IMR-90 (cell line): ENCODE measurements around the gene CMPK2. TPM values are rescaled to one million over a fixed set of nuclear protein-coding genes. Genes with fewer than 3 reads are reported as not detected.

Experiments used
- ATAC-seq: fragments of 200-7000 bp; cut with Tn5 transposase; 2 replicates; pipeline ENCODE4 v1.9.1; 2020; ENCODE audit warnings: low read depth, mild to moderate bottlenecking, moderate library complexity
- BruUV-seq: library from RNA; stranded (reverse); fragments of 400-500 nt; replicated peaks from 2 replicates; lab custom pipeline; 2021; lab: Mats Ljungman, UMichigan
- CTCF ChIA-PET: fragments of 300-600 bp; formaldehyde crosslinking; extraction: SDS; loops from one replicate; lab custom pipeline; 2021; ENCODE audit warnings: antibody characterized with exemption; lab: Yijun Ruan, JAX
- POLR2A ChIA-PET: fragments of 300-600 bp; sonication (Branson Sonifier 250); formaldehyde crosslinking; loops from one replicate; lab custom pipeline; 2022; ENCODE audit warnings: antibody characterized with exemption; ENCODE audit not compliant: unreplicated experiment; lab: Charles Lee
- DNase-seq: peaks from one replicate; pipeline ENCODE4 v3.0.0; 2013
- H2AFZ ChIP-seq: replicated peaks from 2 replicates; pipeline ENCODE3; 2013; ENCODE audit warnings: low read length, mild to moderate bottlenecking; ENCODE audit not compliant: poor library complexity
- H2AK5ac ChIP-seq: 2 replicates; pipeline ENCODE4 v1.6.1; 2013; ENCODE audit warnings: low read depth, low read length, inconsistent platforms
- H2AK9ac ChIP-seq: replicated peaks from 2 replicates; pipeline ENCODE3; 2013; ENCODE audit warnings: mild to moderate bottlenecking, low read depth, low read length, moderate library complexity; ENCODE audit not compliant: poor library complexity
- H2BK120ac ChIP-seq: 2 replicates; pipeline ENCODE4 v1.6.1; 2013; ENCODE audit warnings: low read depth, low read length, inconsistent platforms
- H2BK15ac ChIP-seq: 3 replicates; pipeline ENCODE4 v1.6.1; 2013; ENCODE audit warnings: low read depth, low read length, inconsistent platforms
- H2BK20ac ChIP-seq: 2 replicates; pipeline ENCODE4 v1.6.1; 2013; ENCODE audit warnings: low read depth, mild to moderate bottlenecking, inconsistent platforms, low read length, moderate library complexity
- H2BK5ac ChIP-seq: 2 replicates; pipeline ENCODE4 v1.6.1; 2013; ENCODE audit warnings: mild to moderate bottlenecking, low read depth, low read length, inconsistent platforms; ENCODE audit not compliant: poor library complexity, severe bottlenecking
- H3K14ac ChIP-seq: replicated peaks from 2 replicates; pipeline ENCODE4 v1.6.1; 2013; ENCODE audit warnings: low read depth, low read length, inconsistent platforms
- H3K18ac ChIP-seq: 2 replicates; pipeline ENCODE4 v1.6.1; 2013; ENCODE audit warnings: low read depth, low read length, control low read depth
- H3K23ac ChIP-seq: 2 replicates; pipeline ENCODE4 v1.6.1; 2013; ENCODE audit warnings: low read depth, low read length, inconsistent platforms
- H3K27ac ChIP-seq: 2 replicates; pipeline ENCODE4 v1.5.1; 2013; ENCODE audit warnings: mild to moderate bottlenecking, control low read depth, low read length; ENCODE audit not compliant: insufficient read depth
- H3K27me3 ChIP-seq: 2 replicates; pipeline ENCODE4 v1.6.1; 2013; ENCODE audit warnings: low read length; ENCODE audit not compliant: control insufficient read depth, insufficient read depth
- H3K36me3 ChIP-seq: 2 replicates; pipeline ENCODE4 v1.6.1; 2013; ENCODE audit warnings: low read length, mixed read lengths; ENCODE audit not compliant: control insufficient read depth, insufficient read depth
- H3K4ac ChIP-seq: 2 replicates; pipeline ENCODE4 v1.6.1; 2013; ENCODE audit warnings: low read depth, low read length, inconsistent platforms
- H3K4me1 ChIP-seq: 2 replicates; pipeline ENCODE4 v1.6.1; 2013; ENCODE audit warnings: low read length, mixed read lengths; ENCODE audit not compliant: control insufficient read depth, insufficient read depth
- H3K4me2 ChIP-seq: 2 replicates; pipeline ENCODE4 v1.6.1; 2013; ENCODE audit warnings: low read depth, mild to moderate bottlenecking, control low read depth, low read length, moderate library complexity
- H3K4me3 ChIP-seq: 2 replicates; pipeline ENCODE4 v1.5.1; 2013; ENCODE audit warnings: low read depth, mild to moderate bottlenecking, control low read depth, low read length, moderate library complexity; ENCODE audit not compliant: insufficient read depth
- H3K56ac ChIP-seq: 2 replicates; pipeline ENCODE4 v1.6.1; 2013; ENCODE audit warnings: low read length, inconsistent platforms; ENCODE audit not compliant: insufficient read depth; ENCODE audit errors: extremely low read depth
- H3K79me1 ChIP-seq, 2 experiments: 2 replicates each; pipeline ENCODE4 v1.6.1; 2013; ENCODE audit warnings: low read length in 2 of 2, inconsistent platforms in 1 of 2, low read depth in 1 of 2
- H3K9ac ChIP-seq: 2 replicates; pipeline ENCODE4 v1.6.1; 2013; ENCODE audit warnings: low read depth, low read length, control low read depth
- H3K9me1 ChIP-seq: 2 replicates; pipeline ENCODE4 v1.6.1; 2013; ENCODE audit warnings: low read length, inconsistent platforms; ENCODE audit not compliant: insufficient read depth
- H3K9me3 ChIP-seq: 2 replicates; pipeline ENCODE4 v1.6.1; 2013; ENCODE audit warnings: low read length; ENCODE audit not compliant: control insufficient read depth, insufficient read depth
- H4K20me1 ChIP-seq: 2 replicates; pipeline ENCODE4 v1.6.1; 2013; ENCODE audit warnings: low read length, inconsistent platforms; ENCODE audit not compliant: insufficient read depth
- H4K5ac ChIP-seq: 2 replicates; pipeline ENCODE4 v1.6.1; 2013; ENCODE audit warnings: mild to moderate bottlenecking, low read depth, low read length, control low read depth
- H4K8ac ChIP-seq, 2 experiments: 2 replicates each; pipeline ENCODE4 v1.6.1; 2013; ENCODE audit warnings: low read depth in 2 of 2, low read length in 2 of 2, control low read depth in 1 of 2, inconsistent platforms in 1 of 2
- H4K91ac ChIP-seq: 2 replicates; pipeline ENCODE4 v1.6.1; 2013; ENCODE audit warnings: low read depth, low read length, inconsistent platforms; ENCODE audit not compliant: insufficient read depth
- BHLHE40 ChIP-seq: fragments of 150-350 bp; IDR thresholded peaks from 2 replicates; pipeline ENCODE4 v1.6.1; 2016; ENCODE audit warnings: mild to moderate bottlenecking, low read depth, low read length
- CEBPB ChIP-seq: IDR thresholded peaks from 2 replicates; pipeline ENCODE4 v1.6.1; 2012; ENCODE audit warnings: low read depth, low read length, improper control_type of control experiment
- CHD1 ChIP-seq: IDR thresholded peaks from 2 replicates; pipeline ENCODE4 v1.6.1; 2012; ENCODE audit warnings: low read depth, low read length, improper control_type of control experiment
- MAFK ChIP-seq: IDR thresholded peaks from 2 replicates; pipeline ENCODE4 v1.6.1; 2012; ENCODE audit warnings: low read depth, low read length, improper control_type of control experiment
- MAZ ChIP-seq: IDR thresholded peaks from 2 replicates; pipeline ENCODE4 v1.6.1; 2012; ENCODE audit warnings: low read depth, mild to moderate bottlenecking, low read length, improper control_type of control experiment, moderate library complexity, borderline replicate concordance
- MXI1 ChIP-seq: IDR thresholded peaks from 2 replicates; pipeline ENCODE4 v1.6.1; 2012; ENCODE audit warnings: low read depth, mild to moderate bottlenecking, low read length, moderate library complexity, borderline replicate concordance
- NFE2L2 ChIP-seq: fragments of 150-350 bp; IDR thresholded peaks from 2 replicates; pipeline ENCODE4 v1.6.1; 2016; ENCODE audit warnings: low read depth, mild to moderate bottlenecking, low read length
- POLR2A ChIP-seq: IDR thresholded peaks from 2 replicates; pipeline ENCODE4 v1.6.1; 2012; ENCODE audit warnings: mild to moderate bottlenecking, low read depth, low read length
- RAD21 ChIP-seq: IDR thresholded peaks from 2 replicates; pipeline ENCODE4 v1.6.1; 2012; ENCODE audit warnings: low read length, improper control_type of control experiment
- RCOR1 ChIP-seq: IDR thresholded peaks from 2 replicates; pipeline ENCODE4 v1.6.1; 2012; ENCODE audit warnings: mild to moderate bottlenecking, low read length, improper control_type of control experiment; ENCODE audit not compliant: insufficient replicate concordance
- RFX5 ChIP-seq: IDR thresholded peaks from 2 replicates; pipeline ENCODE4 v1.8.0; 2012; ENCODE audit warnings: low read depth, mild to moderate bottlenecking, low read length, moderate library complexity
- SMC3 ChIP-seq: fragments of 150-350 bp; IDR thresholded peaks from 2 replicates; pipeline ENCODE4 v1.6.1; 2016; ENCODE audit warnings: low read depth, mild to moderate bottlenecking, antibody characterized with exemption, low read length, moderate library complexity
- WGBS, 2 experiments: methylation state at CpG; one replicate each; pipeline versions ENCODE4 v1.1.5 to v1.1.7; 2013; ENCODE audit warnings: missing lambda C conversion rate in 2 of 2; ENCODE audit not compliant: insufficient read length in 1 of 2; ENCODE audit errors: extremely low coverage in 2 of 2; 5-methylcytosine and 5-hydroxymethylcytosine counted together
- dilution Hi-C: fragments of 300-500 bp; cut with HindIII; formaldehyde crosslinking; loops from one replicate; pipeline ENCODE4 v1.14.3; 2018; ENCODE audit warnings: low sequenced_read_pairs; ENCODE audit not compliant: unreplicated experiment
- in situ Hi-C: fragments of 300-500 bp; cut with MboI; formaldehyde crosslinking; loops from 3 replicates; pipeline ENCODE4 v1.14.3; 2019; ENCODE audit warnings: low sequenced_read_pairs, inconsistent platforms, mixed read lengths
- intact Hi-C: fragments of 100-400 bp; cut with micrococcal nuclease; formaldehyde crosslinking; loops from 2 replicates; pipeline ENCODE4 v1.10.0; 2022
- polyA plus RNA-seq, 3 experiments: library from polyadenylated mRNA; depleted of rRNA; stranded (reverse); fragments of >200 nt; gene quantifications; 2 replicates each; pipeline ENCODE4 v1.2.3, GENCODE V29; 2012; ENCODE audit warnings: low replicate concordance in 1 of 3
- total RNA-seq: library from RNA; depleted of rRNA; stranded (reverse); fragments of >200 nt; gene quantifications from 2 replicates; pipeline ENCODE4 v1.2.3, GENCODE V29; 2012
- TF ChIP-seq, protein P1 (sequence below): fragments of 150-350 bp; IDR thresholded peaks from 2 replicates; pipeline ENCODE4 v1.6.1; 2016; ENCODE audit warnings: low read depth, mild to moderate bottlenecking, low read length, moderate library complexity, borderline replicate concordance
- TF ChIP-seq, protein P2 (sequence below): conservative IDR thresholded peaks from 2 replicates; pipeline ENCODE4 v1.5.1; 2012; ENCODE audit warnings: mild to moderate bottlenecking, low read depth, low read length, improper control_type of control experiment

The CMPK2 gene
- total and polyA plus RNA-seq, 2 of the 4 experiments (the other 2 are of a cell fraction) = 0.03 to 0.18 TPM

DNA sequence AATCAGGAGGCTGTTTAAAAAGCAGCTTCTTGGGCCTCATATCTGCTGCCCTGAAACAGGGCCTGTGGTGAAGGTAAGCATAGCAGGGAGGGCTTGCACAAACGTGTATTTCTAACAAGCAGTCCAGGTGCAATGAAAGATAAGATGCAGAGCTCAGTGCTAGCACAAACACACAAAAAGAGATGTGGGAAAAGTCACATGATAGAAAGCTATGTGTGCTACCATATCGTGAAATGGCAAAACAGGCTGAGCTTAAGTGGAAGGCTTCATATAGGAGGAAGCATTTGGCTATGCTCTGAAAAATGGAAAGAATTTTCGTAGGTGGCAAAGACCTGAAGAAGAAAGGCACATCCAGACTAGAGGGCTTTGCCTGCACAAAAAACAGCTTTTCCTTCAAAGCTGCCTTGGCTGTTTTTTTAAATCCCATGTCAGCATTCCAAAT lies 22.1 kb upstream of the CMPK2 start:
- Histone ChIP-seq H2BK20ac (no peak overlapping the region), H4K8ac (no peak overlapping the region), H3K4me1 (no peaks in the 10 kb centered on the region), H3K4ac (no peak overlapping the region), H3K23ac (no peak overlapping the region), H3K27ac (no peak overlapping the region), H4K5ac (no peak overlapping the region), H3K79me1 (no peaks in the 10 kb centered on the region), H2AK5ac (no peak overlapping the region), H3K4me3 (no peak overlapping the region), H2BK120ac (no peak overlapping the region), H3K56ac (no peak overlapping the region), H3K9me3 (no peaks in the 10 kb centered on the region), H3K27me3 (no peaks in the 10 kb centered on the region), H3K9me1 (no peaks in the 10 kb centered on the region), H3K14ac (no peak overlapping the region), H2BK5ac (no peak overlapping the region), H3K36me3 (no peaks in the 10 kb centered on the region), H2AFZ (no peak overlapping the region), H2AK9ac (no peak overlapping the region), H3K9ac (no peak overlapping the region), H4K91ac (no peak overlapping the region), H4K20me1 (no peaks in the 10 kb centered on the region), H3K18ac (no peak overlapping the region), H3K4me2 (no peak overlapping the region), H2BK15ac (no peak overlapping the region)
- ChIA-PET CTCF (interaction anchor here (1.2 kb wide), 1 partner anchor 9 kb away, joined by 4 read pairs; no protein-coding TSS in a partner anchor), POLR2A (no interaction called here)
- dilution Hi-C loops = no loop called here
- no peak for DNase-seq
- in situ Hi-C loops = no loop called here
- intact Hi-C loops = no loop called here
- TF ChIP-seq RCOR1 = no peak
- TF ChIP-seq SMC3 = no peak
- TF ChIP-seq, protein P1, sequence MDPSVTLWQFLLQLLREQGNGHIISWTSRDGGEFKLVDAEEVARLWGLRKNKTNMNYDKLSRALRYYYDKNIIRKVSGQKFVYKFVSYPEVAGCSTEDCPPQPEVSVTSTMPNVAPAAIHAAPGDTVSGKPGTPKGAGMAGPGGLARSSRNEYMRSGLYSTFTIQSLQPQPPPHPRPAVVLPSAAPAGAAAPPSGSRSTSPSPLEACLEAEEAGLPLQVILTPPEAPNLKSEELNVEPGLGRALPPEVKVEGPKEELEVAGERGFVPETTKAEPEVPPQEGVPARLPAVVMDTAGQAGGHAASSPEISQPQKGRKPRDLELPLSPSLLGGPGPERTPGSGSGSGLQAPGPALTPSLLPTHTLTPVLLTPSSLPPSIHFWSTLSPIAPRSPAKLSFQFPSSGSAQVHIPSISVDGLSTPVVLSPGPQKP = no peak
- TF ChIP-seq, protein P2, sequence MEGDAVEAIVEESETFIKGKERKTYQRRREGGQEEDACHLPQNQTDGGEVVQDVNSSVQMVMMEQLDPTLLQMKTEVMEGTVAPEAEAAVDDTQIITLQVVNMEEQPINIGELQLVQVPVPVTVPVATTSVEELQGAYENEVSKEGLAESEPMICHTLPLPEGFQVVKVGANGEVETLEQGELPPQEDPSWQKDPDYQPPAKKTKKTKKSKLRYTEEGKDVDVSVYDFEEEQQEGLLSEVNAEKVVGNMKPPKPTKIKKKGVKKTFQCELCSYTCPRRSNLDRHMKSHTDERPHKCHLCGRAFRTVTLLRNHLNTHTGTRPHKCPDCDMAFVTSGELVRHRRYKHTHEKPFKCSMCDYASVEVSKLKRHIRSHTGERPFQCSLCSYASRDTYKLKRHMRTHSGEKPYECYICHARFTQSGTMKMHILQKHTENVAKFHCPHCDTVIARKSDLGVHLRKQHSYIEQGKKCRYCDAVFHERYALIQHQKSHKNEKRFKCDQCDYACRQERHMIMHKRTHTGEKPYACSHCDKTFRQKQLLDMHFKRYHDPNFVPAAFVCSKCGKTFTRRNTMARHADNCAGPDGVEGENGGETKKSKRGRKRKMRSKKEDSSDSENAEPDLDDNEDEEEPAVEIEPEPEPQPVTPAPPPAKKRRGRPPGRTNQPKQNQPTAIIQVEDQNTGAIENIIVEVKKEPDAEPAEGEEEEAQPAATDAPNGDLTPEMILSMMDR = no peak
- no peak for TF ChIP-seq POLR2A
- TF ChIP-seq MXI1 = no peak
- TF ChIP-seq BHLHE40 = no peak
- no peak for TF ChIP-seq CHD1
- TF ChIP-seq CEBPB = no peak
- TF ChIP-seq NFE2L2 = no peak
- TF ChIP-seq RAD21 = no peak
- TF ChIP-seq MAZ = no peak
- TF ChIP-seq MAFK = no peak
- TF ChIP-seq RFX5 = no peak
- no peak for ATAC-seq
- BruUV-seq = no TSS peak
- WGBS, 2 experiments = no CpG with 5 or more reads among the region's 3 CpGs
